ENCODE results near the gene DHODH.

GRCh38 chr16:71961066-71962039, 47.2 kb upstream of the DHODH start:
- TF ChIP-seq CTCF (IDR thresholded peaks at IDR 0.05) (peak; percentile 79), RFX5 (IDR thresholded peaks at IDR 0.05) (no peak), RAD21 (conservative IDR thresholded peaks at IDR 0.05 in 1 of 2, IDR thresholded peaks at IDR 0.05 in 1 of 2) (peak; percentile 81 to 91), MYC (IDR thresholded peaks at IDR 0.05; ENCODE audit: borderline replicate concordance, low read length) (no peak), PHF8 (IDR thresholded peaks at IDR 0.05; ENCODE audit: borderline replicate concordance, low read depth) (no peak)

Data from A549 (cell line).